Measurements from ENCODE around the gene LAMTOR3.

Gene LAMTOR3

GRCh38 chr4:99859618-99860017, 34.6 kb downstream of the LAMTOR3 start:
- ATAC-seq = no peak
- TF ChIP-seq ZNF70 (CRISPR knock-in tag; IDR thresholded peaks at IDR 0.05) (no peak), BACH2 (CRISPR knock-in tag; IDR thresholded peaks at IDR 0.05; ENCODE audit: borderline replicate concordance) (no peak), PATZ1 (CRISPR knock-in tag; IDR thresholded peaks at IDR 0.05; ENCODE audit: borderline replicate concordance) (no peak), CREB5 (CRISPR knock-in tag; IDR thresholded peaks at IDR 0.05; ENCODE audit: low read depth) (no peak)

DNA sequence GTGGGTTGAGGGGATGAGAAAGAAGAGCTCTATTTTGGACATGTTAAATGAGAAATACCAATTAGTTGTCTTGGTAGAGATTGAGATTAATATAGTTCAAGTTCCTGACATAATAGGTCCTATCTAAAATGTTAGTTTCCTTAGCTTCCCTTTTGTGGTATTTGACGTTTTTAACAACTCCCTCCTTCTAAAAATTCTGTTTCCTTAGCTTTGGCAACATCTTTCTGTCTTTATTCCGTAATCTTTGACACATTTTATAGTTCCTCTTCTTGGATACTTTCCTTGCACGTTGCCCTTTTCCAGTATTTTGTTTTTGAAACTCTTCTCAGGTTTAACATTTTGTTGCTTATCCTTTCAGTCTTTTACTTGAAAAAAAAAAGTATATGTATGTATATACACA, 36.9 kb downstream of the LAMTOR3 start:
- no peak for ATAC-seq
- no peak for TF ChIP-seq ZNF70 (CRISPR knock-in tag; IDR thresholded peaks at IDR 0.05)
- TF ChIP-seq ZFP3 (CRISPR knock-in tag; IDR thresholded peaks at IDR 0.05) = no peak
- no peak for TF ChIP-seq ESRRG (CRISPR knock-in tag; IDR thresholded peaks at IDR 0.05)
- TF ChIP-seq CREB5 (CRISPR knock-in tag; IDR thresholded peaks at IDR 0.05; ENCODE audit: low read depth) = no peak
- TF ChIP-seq OSR1 (CRISPR knock-in tag; IDR thresholded peaks at IDR 0.05) = no peak
- no peak for TF ChIP-seq SNAI2 (CRISPR knock-in tag; IDR thresholded peaks at IDR 0.05)
- no peak for TF ChIP-seq GLIS3 (CRISPR knock-in tag; IDR thresholded peaks at IDR 0.05)
- no peak for TF ChIP-seq CSRNP3 (CRISPR knock-in tag; IDR thresholded peaks at IDR 0.05)
- TF ChIP-seq POU6F1 (CRISPR knock-in tag; IDR thresholded peaks at IDR 0.05; ENCODE audit: borderline replicate concordance, low read depth) = no peak
- TF ChIP-seq ZC3H10 (CRISPR knock-in tag; IDR thresholded peaks at IDR 0.05) = no peak
- TF ChIP-seq BACH2 (CRISPR knock-in tag; IDR thresholded peaks at IDR 0.05; ENCODE audit: borderline replicate concordance) = no peak
- no peak for TF ChIP-seq PPARA (CRISPR knock-in tag; IDR thresholded peaks at IDR 0.05; ENCODE audit: borderline replicate concordance)
- TF ChIP-seq RARB (CRISPR knock-in tag; IDR thresholded peaks at IDR 0.05) = no peak
- no peak for TF ChIP-seq ZFP30 (CRISPR knock-in tag; IDR thresholded peaks at IDR 0.05)

GRCh38 chr4:99856166-99856565, 38.1 kb downstream of the LAMTOR3 start:
- TF ChIP-seq TOX (CRISPR knock-in tag; IDR thresholded peaks at IDR 0.05; ENCODE audit: borderline replicate concordance) = no peak
- TF ChIP-seq RARB (CRISPR knock-in tag; IDR thresholded peaks at IDR 0.05) = no peak
- no peak for TF ChIP-seq ARNTL (CRISPR knock-in tag; IDR thresholded peaks at IDR 0.05; ENCODE audit: borderline replicate concordance, low read depth)
- no peak for TF ChIP-seq PATZ1 (CRISPR knock-in tag; IDR thresholded peaks at IDR 0.05; ENCODE audit: borderline replicate concordance)
- TF ChIP-seq POU6F1 (CRISPR knock-in tag; IDR thresholded peaks at IDR 0.05; ENCODE audit: borderline replicate concordance, low read depth) = no peak
- no peak for TF ChIP-seq GLIS3 (CRISPR knock-in tag; IDR thresholded peaks at IDR 0.05)
- no peak for TF ChIP-seq ZC3H10 (CRISPR knock-in tag; IDR thresholded peaks at IDR 0.05)
- no peak for TF ChIP-seq CREB5 (CRISPR knock-in tag; IDR thresholded peaks at IDR 0.05; ENCODE audit: low read depth)
- no peak for TF ChIP-seq ESRRG (CRISPR knock-in tag; IDR thresholded peaks at IDR 0.05)
- no peak for TF ChIP-seq ZNF70 (CRISPR knock-in tag; IDR thresholded peaks at IDR 0.05)
- ATAC-seq = peak; percentile 37; the same call in 2 of the 3 replicates
